Keratinocyte (primary cell): ENCODE measurements around the gene AQP7. TPM values are rescaled to one million over a fixed set of nuclear protein-coding genes. Genes with fewer than 3 reads are reported as not detected.

ENCODE experiments used
- DNase-seq: peaks from one replicate; pipeline ENCODE4 v3.0.0-alpha.2; 2011; ENCODE audit warnings: low read depth, missing footprints, low spot score
- FAIRE-seq: peaks from 2 replicates; lab custom pipeline; 2011; peaks lifted over from hg19 to GRCh38; lab: Jason Lieb, UNC
- H2AFZ ChIP-seq: 2 replicates; pipeline ENCODE4 v1.6.0; 2012; ENCODE audit warnings: low read length, control low read depth, inconsistent platforms; ENCODE audit not compliant: control insufficient read depth
- H3K27ac ChIP-seq: 2 replicates; pipeline ENCODE4 v1.5.1; 2011; ENCODE audit warnings: low read length; ENCODE audit not compliant: control insufficient read depth, insufficient read depth
- H3K27me3 ChIP-seq: 3 replicates; pipeline ENCODE4 v1.6.0; 2011; ENCODE audit warnings: low read length; ENCODE audit not compliant: control insufficient read depth, insufficient read depth; ENCODE audit errors: extremely low read depth
- H3K36me3 ChIP-seq, 2 experiments: 2 replicates in 1 of 2; 3 replicates in 1 of 2; pipeline ENCODE4 v1.5.1; 2011; ENCODE audit warnings: low read length in 2 of 2, mild to moderate bottlenecking in 1 of 2; ENCODE audit not compliant: control insufficient read depth in 2 of 2, insufficient read depth in 2 of 2; ENCODE audit errors: extremely low read depth in 1 of 2
- H3K4me1 ChIP-seq: 3 replicates; pipeline ENCODE4 v1.5.1; 2011; ENCODE audit warnings: low read length; ENCODE audit not compliant: control insufficient read depth, insufficient read depth; ENCODE audit errors: extremely low read depth
- H3K4me2 ChIP-seq: 3 replicates; pipeline ENCODE4 v1.6.0; 2011; ENCODE audit warnings: low read depth, low read length; ENCODE audit not compliant: control insufficient read depth, insufficient read depth; ENCODE audit errors: extremely low read depth
- H3K4me3 ChIP-seq, 3 experiments: fragments of 200-600 bp in 1 of 3; sonication (generic) in 1 of 3; 2 replicates in 2 of 3; 3 replicates in 1 of 3; pipeline ENCODE4 v1.5.1; 2011 to 2016; ENCODE audit warnings: low read length in 3 of 3, mild to moderate bottlenecking in 3 of 3, control low read depth in 2 of 3, inconsistent platforms in 1 of 3, low read depth in 1 of 3, mixed read lengths in 1 of 3, mixed run types in 1 of 3, moderate library complexity in 1 of 3; ENCODE audit not compliant: control insufficient read depth in 2 of 3, insufficient read depth in 2 of 3; ENCODE audit errors: extremely low read depth in 1 of 3
- H3K79me2 ChIP-seq: 2 replicates; pipeline ENCODE4 v1.6.0; 2012; ENCODE audit warnings: low read length; ENCODE audit not compliant: control insufficient read depth, insufficient read depth
- H3K9ac ChIP-seq: 3 replicates; pipeline ENCODE4 v1.6.0; 2011; ENCODE audit warnings: low read length; ENCODE audit not compliant: control insufficient read depth, insufficient read depth; ENCODE audit errors: extremely low read depth
- H3K9me1 ChIP-seq: 3 replicates; pipeline ENCODE4 v1.6.0; 2011; ENCODE audit warnings: low read length; ENCODE audit not compliant: control insufficient read depth, insufficient read depth; ENCODE audit errors: extremely low read depth
- H3K9me3 ChIP-seq: 2 replicates; pipeline ENCODE4 v1.5.1; 2012; ENCODE audit warnings: low read depth, low read length; ENCODE audit not compliant: control insufficient read depth
- H4K20me1 ChIP-seq: 3 replicates; pipeline ENCODE4 v1.6.0; 2011; ENCODE audit warnings: low read length; ENCODE audit not compliant: control insufficient read depth, insufficient read depth; ENCODE audit errors: extremely low read depth
- CTCF ChIP-seq, 3 experiments: IDR thresholded peaks in 1 of 3; conservative IDR thresholded peaks in 1 of 3; optimal IDR thresholded peaks in 1 of 3; 2 replicates in 2 of 3; 3 replicates in 1 of 3; pipeline versions ENCODE3 to v1.5.1; 2011; ENCODE audit warnings: low read length in 3 of 3, mild to moderate bottlenecking in 3 of 3, moderate library complexity in 2 of 3, control low read depth in 1 of 3, inconsistent platforms in 1 of 3; ENCODE audit not compliant: insufficient read depth in 2 of 3; ENCODE audit errors: extremely low read depth in 1 of 3
- EZH2 ChIP-seq: IDR thresholded peaks from one replicate; pipeline ENCODE4 v1.6.1; 2012; ENCODE audit warnings: inconsistent platforms, mild to moderate bottlenecking, low read length, moderate library complexity
- dilution Hi-C: fragments of 300-500 bp; cut with MboI; formaldehyde crosslinking; loops from one replicate; pipeline ENCODE4 v1.7.0; 2020; ENCODE audit warnings: low sequenced_read_pairs; ENCODE audit not compliant: extremely low pct_ligation_motif_present
- polyA plus RNA-seq, 5 experiments: library from polyadenylated mRNA; depleted of rRNA in 3 of 5; stranded (reverse) in 3 of 5; stranded (forward) in 1 of 5; unstranded in 1 of 5; fragments of >200 nt; gene quantifications; 1 replicate in 1 of 5; 2 replicates in 3 of 5; 3 replicates in 1 of 5; pipeline versions ENCODE4 v1.2.1 to v1.2.3, GENCODE V29; 2011 to 2012; ENCODE audit warnings: missing spikeins in 2 of 5, low read depth in 1 of 5, low replicate concordance in 1 of 5

The AQP7 gene
- polyA plus RNA-seq, 1 donor (not counting 4 experiments of a cell fraction or from before 2014, with no cell fraction given) = not detected

GRCh38 chr9:33430942-33431341 lies 28.6 kb upstream of the AQP7 start:
- Histone ChIP-seq H3K4me1 (peaks cover 22% of the 10 kb centered on the region), H3K4me3 (no peak overlapping the region), H3K9me3 (no peaks in the 10 kb centered on the region), H3K27ac (no peak overlapping the region), H3K4me2 (no peak overlapping the region), H3K36me3 (no peaks in the 10 kb centered on the region), H2AFZ (no peak overlapping the region), H3K9ac (no peak overlapping the region), H3K79me2 (no peaks in the 10 kb centered on the region), H4K20me1 (no peaks in the 10 kb centered on the region), H3K27me3 (no peaks in the 10 kb centered on the region), H3K9me1 (no peaks in the 10 kb centered on the region)
- dilution Hi-C loops = no loop called here
- peak; percentile 65 for FAIRE-seq
- no peak for DNase-seq
- TF ChIP-seq EZH2 (no peak), CTCF (optimal IDR thresholded peaks at IDR 0.05 in 1 of 3, IDR thresholded peaks at IDR 0.05 in 1 of 3, conservative IDR thresholded peaks at IDR 0.05 in 1 of 3; ENCODE audit: extremely low read depth in 1 of 3, insufficient read depth in 2 of 3, low read length in 3 of 3) (no peak)

DNA sequence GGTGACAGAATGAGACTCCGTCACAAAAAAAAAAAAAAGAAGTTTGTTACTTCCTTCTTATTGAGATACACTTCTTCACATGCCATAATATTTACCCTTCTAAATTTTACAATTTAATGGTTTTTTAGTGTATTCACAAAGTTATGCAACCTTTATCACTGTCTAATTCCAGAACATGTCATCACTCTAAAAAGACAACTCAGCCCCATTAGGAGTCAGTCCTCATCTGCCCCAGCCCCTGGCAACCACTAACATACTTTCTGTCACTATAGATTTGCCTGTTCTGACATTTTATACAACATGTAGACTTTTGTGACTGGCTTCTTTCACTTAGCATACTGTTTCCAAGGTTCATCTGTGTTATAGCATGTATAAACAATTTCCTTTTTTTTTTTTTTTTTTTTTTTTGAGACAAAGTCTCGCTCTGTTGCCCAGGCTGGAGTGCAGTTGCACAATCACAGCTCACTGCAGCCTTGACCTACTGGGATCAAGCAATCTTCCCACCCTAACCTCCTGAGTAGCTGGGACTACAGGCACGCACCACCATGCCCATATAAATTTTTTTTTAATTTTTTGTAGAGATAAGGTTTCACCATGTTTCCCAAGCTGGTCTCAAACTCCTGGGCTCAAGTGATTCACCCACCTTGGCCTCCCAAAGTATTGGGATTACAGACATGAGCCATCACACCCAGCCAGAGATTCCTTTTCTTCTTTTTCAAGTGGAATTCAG lies 27.1 kb upstream of the AQP7 start:
- Histone ChIP-seq H3K4me3 (no peak overlapping the region), H3K9me1 (no peaks in the 10 kb centered on the region), H3K36me3 (no peaks in the 10 kb centered on the region), H3K4me2 (no peak overlapping the region), H3K9me3 (no peaks in the 10 kb centered on the region), H2AFZ (no peak overlapping the region), H4K20me1 (no peaks in the 10 kb centered on the region), H3K27ac (no peak overlapping the region), H3K79me2 (no peaks in the 10 kb centered on the region), H3K27me3 (no peaks in the 10 kb centered on the region), H3K9ac (no peak overlapping the region), H3K4me1 (peaks cover 26% of the 10 kb centered on the region)
- dilution Hi-C loops = no loop called here
- no peak for FAIRE-seq
- no peak for TF ChIP-seq CTCF (optimal IDR thresholded peaks at IDR 0.05 in 1 of 3, IDR thresholded peaks at IDR 0.05 in 1 of 3, conservative IDR thresholded peaks at IDR 0.05 in 1 of 3; ENCODE audit: extremely low read depth in 1 of 3, insufficient read depth in 2 of 3, low read length in 3 of 3)
- TF ChIP-seq EZH2 = no peak
- DNase-seq = no peak
